DOHH2 (cell line): ENCODE results near the gene OR10C1.

Experiments used
- EZH2phosphoT487 ChIP-seq: fragments of 200-600 bp; sonication (generic); IDR thresholded peaks from 2 replicates; pipeline ENCODE4 v1.6.1; 2017; ENCODE audit warnings: borderline replicate concordance, mild to moderate bottlenecking, antibody characterized with exemption, low read length, moderate library complexity, mixed read lengths
- TF ChIP-seq, protein P1 (sequence below): fragments of 200-600 bp; sonication (generic); IDR thresholded peaks from one replicate; pipeline ENCODE4 v1.5.1; 2014; ENCODE audit warnings: antibody characterized with exemption, mild to moderate bottlenecking, low read depth, low read length; ENCODE audit not compliant: poor library complexity, severe bottlenecking

GRCh38 chr6:29483735-29484134 is 44.6 kb downstream of the OR10C1 start:
- TF ChIP-seq, protein P1, sequence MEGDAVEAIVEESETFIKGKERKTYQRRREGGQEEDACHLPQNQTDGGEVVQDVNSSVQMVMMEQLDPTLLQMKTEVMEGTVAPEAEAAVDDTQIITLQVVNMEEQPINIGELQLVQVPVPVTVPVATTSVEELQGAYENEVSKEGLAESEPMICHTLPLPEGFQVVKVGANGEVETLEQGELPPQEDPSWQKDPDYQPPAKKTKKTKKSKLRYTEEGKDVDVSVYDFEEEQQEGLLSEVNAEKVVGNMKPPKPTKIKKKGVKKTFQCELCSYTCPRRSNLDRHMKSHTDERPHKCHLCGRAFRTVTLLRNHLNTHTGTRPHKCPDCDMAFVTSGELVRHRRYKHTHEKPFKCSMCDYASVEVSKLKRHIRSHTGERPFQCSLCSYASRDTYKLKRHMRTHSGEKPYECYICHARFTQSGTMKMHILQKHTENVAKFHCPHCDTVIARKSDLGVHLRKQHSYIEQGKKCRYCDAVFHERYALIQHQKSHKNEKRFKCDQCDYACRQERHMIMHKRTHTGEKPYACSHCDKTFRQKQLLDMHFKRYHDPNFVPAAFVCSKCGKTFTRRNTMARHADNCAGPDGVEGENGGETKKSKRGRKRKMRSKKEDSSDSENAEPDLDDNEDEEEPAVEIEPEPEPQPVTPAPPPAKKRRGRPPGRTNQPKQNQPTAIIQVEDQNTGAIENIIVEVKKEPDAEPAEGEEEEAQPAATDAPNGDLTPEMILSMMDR: no peak
- TF ChIP-seq EZH2phosphoT487: no peak
